GM12865 (cell line): ENCODE data around the gene ULK2.
A peak's percentile ranks its signal among the peaks of the same experiment; 100 is the strongest.

Experiments
- DNase-seq: peaks from one replicate; pipeline ENCODE4 v3.0.0; 2010; ENCODE audit warnings: low read depth
- H3K4me3 ChIP-seq: 2 replicates; pipeline ENCODE4 v1.5.1; 2011; ENCODE audit warnings: mild to moderate bottlenecking, low read depth, low read length, control low read depth
- CTCF ChIP-seq: IDR thresholded peaks from 2 replicates; pipeline ENCODE4 v1.5.1; 2011; ENCODE audit warnings: low read length, control low read depth, low read depth, inconsistent platforms; ENCODE audit not compliant: insufficient read depth; ENCODE audit errors: missing control alignments

The ULK2 gene

GRCh38 chr17:19880393-19880792 lies 12.7 kb upstream of the ULK2 start:
- DNase-seq, result no peak
- no peak overlapping the region for H3K4me3 ChIP-seq
- no peak for TF ChIP-seq CTCF

- no peak for DNase-seq
- H3K4me3 ChIP-seq, result no peak overlapping the region
- no peak for TF ChIP-seq CTCF
Observed at GRCh38 chr17:19877364-19877945, 9.7 kb upstream of the ULK2 start.

GRCh38 chr17:19876529-19877161 lies 8.9 kb upstream of the ULK2 start:
- no peak for DNase-seq
- H3K4me3 ChIP-seq, result no peak overlapping the region
- no peak for TF ChIP-seq CTCF

GRCh38 chr17:19874256-19874655 lies 6.5 kb upstream of the ULK2 start:
- no peak for DNase-seq
- no peak overlapping the region for H3K4me3 ChIP-seq
- no peak for TF ChIP-seq CTCF

GRCh38 chr17:19873346-19873745 lies 5.6 kb upstream of the ULK2 start:
- TF ChIP-seq CTCF, result no peak
- no peak for DNase-seq
- H3K4me3 ChIP-seq, result no peak overlapping the region

GRCh38 chr17:19868079-19868395 lies 301 bp upstream of the ULK2 start:
- no peak for TF ChIP-seq CTCF
- H3K4me3 ChIP-seq, result peak overlapping the region; percentile 43
- DNase-seq, result no peak

GRCh38 chr17:19867079-19867328 lies 732 bp downstream of the ULK2 start:
- H3K4me3 ChIP-seq, result peak overlapping the region; percentile 73
- TF ChIP-seq CTCF, result peak; percentile 26
- peak; percentile 72 for DNase-seq
